Neural cell (in vitro differentiated cells): Measurements from ENCODE around the gene HIF3A. TPM values are rescaled to one million over a fixed set of nuclear protein-coding genes. Genes with fewer than 3 reads are reported as not detected.

ENCODE experiments used
- H2AFZ ChIP-seq: fragments of 200-600, 300-800 bp; sonication (generic), shearing (Covaris generic); 2 replicates; pipeline ENCODE4 v1.6.0; 2014; ENCODE audit warnings: low read depth, mild to moderate bottlenecking, antibody characterized with exemption, low read length, moderate library complexity
- H3F3A ChIP-seq: fragments of 200-600 bp; shearing (Covaris generic); 2 replicates; pipeline ENCODE4 v1.6.1; 2016; ENCODE audit warnings: mild to moderate bottlenecking, moderate library complexity, mixed read lengths, antibody characterized with exemption, low read length; ENCODE audit not compliant: insufficient read depth, poor library complexity, severe bottlenecking
- H3K27ac ChIP-seq: fragments of 200-600, 300-800 bp; sonication (generic), shearing (Covaris generic); 2 replicates; pipeline ENCODE4 v1.5.1; 2014; ENCODE audit warnings: mild to moderate bottlenecking, low read length, moderate library complexity
- H3K27me3 ChIP-seq: fragments of 300-800, 200-600 bp; sonication (generic), shearing (Covaris generic); 2 replicates; pipeline ENCODE4 v1.6.0; 2014; ENCODE audit warnings: mild to moderate bottlenecking, low read depth, low read length, moderate library complexity; ENCODE audit not compliant: insufficient read depth
- H3K36me3 ChIP-seq: fragments of 300-800, 200-600 bp; sonication (generic), shearing (Covaris generic); 2 replicates; pipeline ENCODE4 v1.5.1; 2014; ENCODE audit warnings: mild to moderate bottlenecking, antibody characterized with exemption, low read length, moderate library complexity; ENCODE audit not compliant: insufficient read depth
- H3K4me2 ChIP-seq: fragments of 300-800, 200-600 bp; sonication (generic), shearing (Covaris generic); 2 replicates; pipeline ENCODE4 v1.6.0; 2014; ENCODE audit warnings: mild to moderate bottlenecking, low read length
- H3K4me3 ChIP-seq: fragments of 300-800, 200-600 bp; sonication (generic), shearing (Covaris generic); 2 replicates; pipeline ENCODE4 v1.5.1; 2014; ENCODE audit warnings: mild to moderate bottlenecking, low read length, moderate library complexity
- H3K79me2 ChIP-seq: fragments of 200-600 bp; shearing (Covaris generic); replicated peaks from 2 replicates; pipeline ENCODE4 v1.6.0; 2014; ENCODE audit warnings: mild to moderate bottlenecking, low read length, moderate library complexity; ENCODE audit not compliant: insufficient read depth
- H3K9ac ChIP-seq: fragments of 300-800, 200-600 bp; sonication (generic), shearing (Covaris generic); 2 replicates; pipeline ENCODE4 v1.6.1; 2016; ENCODE audit warnings: mild to moderate bottlenecking, low read length, mixed read lengths
- H3K9me2 ChIP-seq: fragments of 200-600 bp; shearing (Covaris generic); 2 replicates; pipeline ENCODE4 v1.6.1; 2016; ENCODE audit warnings: mild to moderate bottlenecking, low read length, mixed read lengths; ENCODE audit not compliant: insufficient read depth
- H3K9me3 ChIP-seq: fragments of 200-600, 300-800 bp; sonication (generic), shearing (Covaris generic); 2 replicates; pipeline ENCODE4 v1.6.1; 2016; ENCODE audit warnings: mild to moderate bottlenecking, mixed run types, low read length, moderate library complexity, mixed read lengths
- H4K20me1 ChIP-seq: fragments of 200-600 bp; shearing (Covaris generic); 2 replicates; pipeline ENCODE4 v1.6.1; 2016; ENCODE audit warnings: mild to moderate bottlenecking, mixed run types; ENCODE audit not compliant: insufficient read depth
- CTCF ChIP-seq: fragments of 450-650 bp; IDR thresholded peaks from 2 replicates; pipeline ENCODE4 v1.5.1; 2014; ENCODE audit warnings: antibody characterized with exemption, mild to moderate bottlenecking, moderate library complexity; ENCODE audit not compliant: poor library complexity, severe bottlenecking
- EP300 ChIP-seq: fragments of 450-650 bp; conservative IDR thresholded peaks from 2 replicates; pipeline ENCODE4 v1.6.1; 2014; ENCODE audit warnings: antibody characterized with exemption, mild to moderate bottlenecking, moderate library complexity; ENCODE audit not compliant: poor library complexity, severe bottlenecking
- EZH2 ChIP-seq: fragments of 200-600, 300-800 bp; shearing (Covaris generic), sonication (generic); IDR thresholded peaks from 2 replicates; pipeline ENCODE4 v1.6.1; 2014; ENCODE audit warnings: antibody characterized with exemption, low read length, borderline replicate concordance, mild to moderate bottlenecking; ENCODE audit not compliant: insufficient read depth, poor library complexity, severe bottlenecking
- MXI1 ChIP-seq: fragments of 450-650 bp; conservative IDR thresholded peaks from 2 replicates; pipeline ENCODE4 v1.6.1; 2014; ENCODE audit warnings: antibody characterized with exemption, mild to moderate bottlenecking; ENCODE audit not compliant: poor library complexity, severe bottlenecking
- POLR2AphosphoS5 ChIP-seq: IDR thresholded peaks from 2 replicates; pipeline ENCODE4 v1.6.1; 2012
- RAD21 ChIP-seq: fragments of 450-650 bp; conservative IDR thresholded peaks from 2 replicates; pipeline ENCODE4 v1.6.1; 2014; ENCODE audit warnings: antibody characterized with exemption, mild to moderate bottlenecking, moderate library complexity
- SMC3 ChIP-seq: fragments of 450-650 bp; conservative IDR thresholded peaks from 2 replicates; pipeline ENCODE4 v1.6.1; 2014; ENCODE audit warnings: antibody characterized with exemption, mild to moderate bottlenecking, moderate library complexity; ENCODE audit not compliant: poor library complexity
- TAF1 ChIP-seq: IDR thresholded peaks from 2 replicates; pipeline ENCODE4 v1.6.1; 2012; ENCODE audit warnings: low read depth
- polyA plus RNA-seq: library from polyadenylated mRNA; depleted of rRNA; stranded (reverse); fragments of >200 nt; gene quantifications from 2 replicates; pipeline ENCODE4 v1.2.3, GENCODE V29; 2014
- TF ChIP-seq, protein P1 (sequence below): IDR thresholded peaks from 2 replicates; pipeline ENCODE4 v1.6.1; 2012; ENCODE audit warnings: borderline replicate concordance

HIF3A gene
- polyA plus RNA-seq, 1 donor from 2014 or later: 2.0 TPM

DNA sequence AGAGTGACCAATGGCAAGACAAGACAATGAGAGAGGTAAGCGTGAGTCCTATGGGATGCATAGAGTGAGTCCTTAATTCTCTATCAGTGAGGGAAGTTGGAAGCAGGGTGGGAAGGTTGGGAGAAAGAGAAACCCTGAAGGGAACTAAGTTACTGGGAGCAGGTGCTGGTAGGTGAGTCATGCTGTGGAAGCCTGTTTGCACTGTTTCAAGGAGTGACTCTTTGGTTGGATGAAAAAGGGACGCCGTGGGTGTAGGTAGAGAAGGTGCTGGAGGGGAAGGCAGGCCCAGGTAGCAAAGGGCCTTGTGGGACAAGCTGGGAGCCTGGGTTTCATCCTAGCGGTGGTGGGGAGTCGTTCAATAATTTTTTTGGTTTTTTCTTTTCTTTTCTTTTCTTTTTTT is 45.4 kb upstream of the HIF3A start:
- H3K9ac ChIP-seq: no peak overlapping the region
- no peak overlapping the region for H3K4me3 ChIP-seq
- no peaks in the 10 kb centered on the region for H3K27me3 ChIP-seq
- TF ChIP-seq, protein P1, sequence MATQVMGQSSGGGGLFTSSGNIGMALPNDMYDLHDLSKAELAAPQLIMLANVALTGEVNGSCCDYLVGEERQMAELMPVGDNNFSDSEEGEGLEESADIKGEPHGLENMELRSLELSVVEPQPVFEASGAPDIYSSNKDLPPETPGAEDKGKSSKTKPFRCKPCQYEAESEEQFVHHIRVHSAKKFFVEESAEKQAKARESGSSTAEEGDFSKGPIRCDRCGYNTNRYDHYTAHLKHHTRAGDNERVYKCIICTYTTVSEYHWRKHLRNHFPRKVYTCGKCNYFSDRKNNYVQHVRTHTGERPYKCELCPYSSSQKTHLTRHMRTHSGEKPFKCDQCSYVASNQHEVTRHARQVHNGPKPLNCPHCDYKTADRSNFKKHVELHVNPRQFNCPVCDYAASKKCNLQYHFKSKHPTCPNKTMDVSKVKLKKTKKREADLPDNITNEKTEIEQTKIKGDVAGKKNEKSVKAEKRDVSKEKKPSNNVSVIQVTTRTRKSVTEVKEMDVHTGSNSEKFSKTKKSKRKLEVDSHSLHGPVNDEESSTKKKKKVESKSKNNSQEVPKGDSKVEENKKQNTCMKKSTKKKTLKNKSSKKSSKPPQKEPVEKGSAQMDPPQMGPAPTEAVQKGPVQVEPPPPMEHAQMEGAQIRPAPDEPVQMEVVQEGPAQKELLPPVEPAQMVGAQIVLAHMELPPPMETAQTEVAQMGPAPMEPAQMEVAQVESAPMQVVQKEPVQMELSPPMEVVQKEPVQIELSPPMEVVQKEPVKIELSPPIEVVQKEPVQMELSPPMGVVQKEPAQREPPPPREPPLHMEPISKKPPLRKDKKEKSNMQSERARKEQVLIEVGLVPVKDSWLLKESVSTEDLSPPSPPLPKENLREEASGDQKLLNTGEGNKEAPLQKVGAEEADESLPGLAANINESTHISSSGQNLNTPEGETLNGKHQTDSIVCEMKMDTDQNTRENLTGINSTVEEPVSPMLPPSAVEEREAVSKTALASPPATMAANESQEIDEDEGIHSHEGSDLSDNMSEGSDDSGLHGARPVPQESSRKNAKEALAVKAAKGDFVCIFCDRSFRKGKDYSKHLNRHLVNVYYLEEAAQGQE: no peak
- TF ChIP-seq POLR2AphosphoS5 (no peak), TAF1 (no peak), EP300 (no peak)
- H3K27ac ChIP-seq: no peak overlapping the region
- H3K36me3 ChIP-seq: no peaks in the 10 kb centered on the region
- no peak overlapping the region for H2AFZ ChIP-seq
- H3K79me2 ChIP-seq: no peaks in the 10 kb centered on the region
- H3K4me2 ChIP-seq: no peak overlapping the region
- no peaks in the 10 kb centered on the region for H3F3A ChIP-seq
- H4K20me1 ChIP-seq: no peaks in the 10 kb centered on the region
- no peaks in the 10 kb centered on the region for H3K9me2 ChIP-seq
- H3K9me3 ChIP-seq: no peaks in the 10 kb centered on the region

GRCh38 chr19:46254776-46255175 is 42.1 kb upstream of the HIF3A start:
- Histone ChIP-seq H3K27ac (no peak overlapping the region), H4K20me1 (no peaks in the 10 kb centered on the region), H3F3A (no peaks in the 10 kb centered on the region), H3K79me2 (no peaks in the 10 kb centered on the region), H3K9me3 (no peaks in the 10 kb centered on the region), H3K27me3 (no peaks in the 10 kb centered on the region), H3K4me2 (no peak overlapping the region), H3K9ac (no peak overlapping the region), H3K36me3 (no peaks in the 10 kb centered on the region), H3K4me3 (no peak overlapping the region), H2AFZ (no peak overlapping the region), H3K9me2 (no peaks in the 10 kb centered on the region)
- TF ChIP-seq CTCF (no peak), EZH2 (no peak), POLR2AphosphoS5 (no peak), EP300 (no peak), RAD21 (no peak), MXI1 (no peak), SMC3 (no peak), TAF1 (no peak)
- TF ChIP-seq, protein P1: no peak
